C4-2B (cell line): ENCODE data around the gene C17orf114.

Experiments used
- H3K27ac ChIP-seq: fragments of 450-650 bp; 2 replicates; pipeline ENCODE4 v1.5.1; 2017
- ZFX ChIP-seq: fragments of 450-650 bp; IDR thresholded peaks from 2 replicates; pipeline ENCODE4 v1.6.1; 2017
- TF ChIP-seq, protein P1 (sequence below): fragments of 450-650 bp; conservative IDR thresholded peaks from 2 replicates; pipeline ENCODE4 v1.5.1; 2017; ENCODE audit warnings: mild to moderate bottlenecking

Gene C17orf114

DNA sequence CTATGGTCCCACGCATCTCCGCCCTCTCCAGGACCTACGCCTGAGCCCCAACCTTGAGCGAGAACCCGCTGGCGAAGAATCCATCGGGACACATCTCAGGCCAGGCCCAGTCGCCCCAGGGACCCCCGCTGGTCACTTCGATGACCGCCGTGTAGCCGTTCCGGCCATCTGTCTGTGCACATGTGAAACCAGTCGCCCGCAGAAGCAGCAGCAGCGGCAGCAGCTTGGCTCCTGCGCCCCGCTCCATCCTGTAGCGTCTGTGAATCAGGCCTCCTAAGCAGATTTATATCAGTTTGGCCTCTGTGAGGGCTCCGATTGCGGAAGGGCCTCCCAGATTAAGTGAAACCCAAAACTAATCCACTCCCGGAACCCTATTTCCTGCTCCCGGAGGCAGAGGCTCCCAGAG lies 16.0 kb downstream of the C17orf114 start, which contains the start of gene VMO1:
Gene VMO1, minus strand, starts transcription at position 259 of the 406 bp plus-strand sequence. Its CDS starts 12 bp downstream, at position 247.
- TF ChIP-seq ZFX: no peak
- TF ChIP-seq, protein P1, sequence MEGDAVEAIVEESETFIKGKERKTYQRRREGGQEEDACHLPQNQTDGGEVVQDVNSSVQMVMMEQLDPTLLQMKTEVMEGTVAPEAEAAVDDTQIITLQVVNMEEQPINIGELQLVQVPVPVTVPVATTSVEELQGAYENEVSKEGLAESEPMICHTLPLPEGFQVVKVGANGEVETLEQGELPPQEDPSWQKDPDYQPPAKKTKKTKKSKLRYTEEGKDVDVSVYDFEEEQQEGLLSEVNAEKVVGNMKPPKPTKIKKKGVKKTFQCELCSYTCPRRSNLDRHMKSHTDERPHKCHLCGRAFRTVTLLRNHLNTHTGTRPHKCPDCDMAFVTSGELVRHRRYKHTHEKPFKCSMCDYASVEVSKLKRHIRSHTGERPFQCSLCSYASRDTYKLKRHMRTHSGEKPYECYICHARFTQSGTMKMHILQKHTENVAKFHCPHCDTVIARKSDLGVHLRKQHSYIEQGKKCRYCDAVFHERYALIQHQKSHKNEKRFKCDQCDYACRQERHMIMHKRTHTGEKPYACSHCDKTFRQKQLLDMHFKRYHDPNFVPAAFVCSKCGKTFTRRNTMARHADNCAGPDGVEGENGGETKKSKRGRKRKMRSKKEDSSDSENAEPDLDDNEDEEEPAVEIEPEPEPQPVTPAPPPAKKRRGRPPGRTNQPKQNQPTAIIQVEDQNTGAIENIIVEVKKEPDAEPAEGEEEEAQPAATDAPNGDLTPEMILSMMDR: no peak
- no peak within 1 kb of the TSS for H3K27ac ChIP-seq

DNA sequence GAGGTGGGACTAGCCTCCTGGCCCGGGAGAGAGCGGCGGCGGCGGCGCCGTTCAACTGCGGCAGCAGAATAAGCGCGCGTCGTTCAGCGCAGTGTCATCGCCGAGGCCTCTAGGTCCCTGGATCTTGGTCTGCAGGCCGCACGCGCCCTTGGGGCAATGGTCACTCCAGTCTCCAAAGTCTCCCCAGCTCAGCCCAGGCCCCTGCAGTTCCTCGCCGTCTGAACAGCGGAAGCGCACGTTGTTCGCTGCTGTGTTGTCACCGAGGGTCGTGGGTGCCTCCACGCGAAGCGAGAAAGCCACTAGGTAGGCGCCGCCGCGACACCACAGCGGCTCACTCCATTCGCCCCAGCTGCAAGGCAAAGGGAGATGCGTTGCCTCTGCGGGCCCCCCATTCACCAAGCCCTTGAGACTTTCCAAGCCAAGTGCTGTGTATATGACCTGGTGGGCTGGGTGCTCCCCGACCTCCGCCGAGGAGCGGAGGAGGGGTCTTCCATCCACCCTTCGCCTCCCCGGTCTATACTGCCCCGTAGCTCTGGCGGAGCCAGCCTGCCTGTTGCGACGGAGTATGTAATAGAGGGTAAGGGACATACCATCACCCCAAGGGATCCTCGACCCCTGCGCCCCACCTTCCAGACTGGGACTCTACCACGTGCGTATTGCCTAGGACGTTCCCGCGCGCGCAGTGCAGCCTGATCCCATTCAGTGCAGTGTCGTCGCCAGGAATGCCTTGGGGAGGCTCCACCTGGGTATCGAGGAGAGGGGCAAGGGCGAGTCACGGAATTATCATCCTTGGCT lies 16.6 kb downstream of the C17orf114 start:
- no peak overlapping the region for H3K27ac ChIP-seq
- no peak for TF ChIP-seq ZFX
- TF ChIP-seq, protein P1: no peak

DNA sequence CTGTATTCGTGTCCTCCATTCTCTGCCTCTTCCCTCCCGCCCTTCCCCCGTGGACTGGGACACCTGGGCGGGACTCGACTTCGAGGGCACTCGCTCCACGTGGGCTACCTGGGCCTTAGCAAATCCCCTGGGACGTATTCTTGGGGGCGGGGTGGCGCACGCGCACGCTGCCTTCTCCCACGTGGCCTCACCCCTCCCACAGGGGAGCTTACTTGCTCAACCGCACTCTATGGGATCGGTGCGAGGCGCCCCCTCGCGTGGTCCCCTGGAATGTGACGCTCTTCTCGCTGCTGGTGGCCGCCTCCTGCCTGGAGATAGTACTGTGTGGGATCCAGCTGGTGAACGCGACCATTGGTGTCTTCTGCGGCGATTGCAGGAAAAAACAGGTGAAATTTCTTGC lies 19.5 kb downstream of the C17orf114 start:
- no peak overlapping the region for H3K27ac ChIP-seq
- TF ChIP-seq, protein P1: no peak
- TF ChIP-seq ZFX: no peak

DNA sequence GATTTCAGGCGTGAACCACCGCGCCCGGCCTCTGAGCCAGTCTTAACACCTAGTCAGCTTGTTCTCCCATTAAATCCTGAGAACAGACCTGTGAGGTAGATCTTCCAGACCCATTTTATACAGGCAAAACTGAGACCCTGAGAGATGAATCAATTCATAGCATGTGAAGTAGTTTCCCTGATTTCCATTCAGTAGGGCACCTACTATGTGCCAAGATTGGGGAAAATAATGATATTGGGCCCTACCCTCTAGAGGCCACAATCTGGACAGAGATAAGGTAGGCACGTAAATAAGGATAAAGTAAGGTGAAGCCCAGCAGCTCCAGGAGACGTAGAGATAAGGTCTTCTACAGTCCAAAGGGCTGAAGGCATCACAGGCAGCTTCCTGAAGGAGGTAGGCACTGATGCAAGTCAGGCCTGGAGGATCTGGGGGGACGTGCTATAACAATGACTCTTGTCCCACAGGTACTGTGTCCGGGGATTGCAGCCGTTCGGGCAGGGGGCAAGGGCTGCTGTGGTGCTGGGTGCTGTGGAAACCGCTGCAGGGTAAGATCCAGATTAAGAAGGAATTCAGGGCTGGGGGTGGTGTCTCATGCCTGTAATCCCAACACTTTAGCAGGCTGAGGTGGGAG lies 21.7 kb downstream of the C17orf114 start:
- no peak for TF ChIP-seq ZFX
- TF ChIP-seq, protein P1: no peak
- H3K27ac ChIP-seq: no peak overlapping the region

DNA sequence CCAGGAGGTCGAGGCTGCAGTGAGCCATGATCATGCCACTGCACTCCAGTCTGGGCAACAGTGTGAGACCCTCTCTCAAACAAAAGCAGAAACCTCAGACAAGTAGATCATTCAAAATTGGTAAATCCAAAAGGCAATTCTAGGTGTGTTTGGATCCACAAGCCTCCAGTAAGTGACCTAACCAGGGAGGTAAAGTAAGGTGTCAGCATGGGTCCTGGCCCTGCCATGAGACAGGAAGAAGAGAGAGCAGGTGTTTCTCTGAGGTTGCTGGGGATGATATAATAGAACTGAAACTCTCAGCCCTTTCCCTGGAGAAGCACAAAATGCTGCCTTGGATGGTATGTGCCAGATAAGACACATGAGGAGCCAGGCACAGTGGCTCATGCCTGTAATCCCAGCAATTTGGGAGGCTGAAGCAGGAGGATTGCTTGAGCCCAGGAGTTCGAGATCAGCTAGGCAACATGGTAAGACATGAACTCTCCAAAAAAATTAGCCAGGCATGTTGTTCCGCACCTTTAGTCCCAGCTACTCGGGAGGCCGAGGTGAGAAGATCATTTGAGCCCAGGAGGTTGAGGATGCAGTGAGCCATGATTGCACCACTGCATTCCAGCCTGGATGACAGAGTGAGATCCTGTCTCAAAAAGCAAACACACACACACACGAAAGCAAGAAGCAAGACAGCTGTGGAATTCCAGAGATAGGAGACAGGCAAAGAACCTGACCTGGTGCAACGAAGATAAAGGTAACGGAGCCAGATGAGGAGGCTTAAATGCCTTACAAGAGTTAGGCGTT lies 24.0 kb downstream of the C17orf114 start:
- no peak for TF ChIP-seq ZFX
- TF ChIP-seq, protein P1: no peak
- no peak overlapping the region for H3K27ac ChIP-seq

DNA sequence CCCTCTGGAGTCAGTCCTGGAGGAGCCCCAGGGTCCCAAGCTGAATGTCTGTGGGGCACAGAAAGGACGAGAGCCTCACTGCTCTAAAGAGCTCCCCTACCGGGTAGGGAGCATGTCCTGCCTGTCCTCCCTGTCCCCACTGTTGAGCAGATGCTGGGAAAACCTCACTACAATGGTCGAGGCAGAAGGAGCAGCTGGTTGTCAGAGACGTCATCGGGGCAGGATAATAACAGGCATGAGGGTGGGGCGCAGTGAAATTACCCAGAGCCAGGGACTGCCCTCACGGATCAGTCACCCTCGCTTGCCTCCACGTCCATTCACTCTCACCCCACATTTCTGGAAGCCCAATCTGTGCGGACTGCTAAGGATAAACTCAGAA lies 29.9 kb downstream of the C17orf114 start:
- TF ChIP-seq, protein P1: no peak
- TF ChIP-seq ZFX: no peak
- H3K27ac ChIP-seq: no peak overlapping the region
